A172 (cell line): ENCODE data around the gene LPCAT1. TPM values are rescaled to one million over a fixed set of nuclear protein-coding genes. Genes with fewer than 3 reads are reported as not detected.
"Not testable (repeated sequence)": the region's sequence is repeated elsewhere in the genome, so short reads cannot be mapped to it uniquely, and the experiment has no call there.

ENCODE experiments used
- DNase-seq: peaks from one replicate; pipeline ENCODE4 v3.0.0-alpha.2; 2015; ENCODE audit warnings: low spot score
- total RNA-seq: library from RNA; depleted of rRNA; stranded (reverse); fragments of >200 nt; shearing (Covaris generic); gene quantifications from 2 replicates; pipeline ENCODE4 v1.2.3, GENCODE V29; 2014

LPCAT1 gene
- total RNA-seq, 1 experiment from 2014 or later = 97.1 TPM

DNA sequence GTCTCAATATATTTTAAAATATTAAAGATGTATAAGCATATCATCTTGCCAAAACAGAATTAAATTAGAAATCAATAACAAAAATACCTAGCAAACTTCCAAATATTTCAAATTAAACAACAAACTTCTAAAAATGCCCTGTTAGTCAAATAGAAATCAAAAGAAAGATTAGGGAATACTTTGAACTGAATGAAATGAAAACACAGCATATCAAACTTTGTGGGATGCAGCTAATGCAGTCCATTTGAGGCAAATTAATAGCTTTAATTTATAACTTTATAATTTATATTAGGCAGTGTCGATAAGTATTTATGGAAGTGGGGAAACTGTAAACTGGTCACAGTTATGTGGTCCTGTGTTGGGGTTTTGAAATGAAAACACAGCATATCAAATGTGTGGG is 95.7 kb downstream of the LPCAT1 start:
- no peak for DNase-seq

DNA sequence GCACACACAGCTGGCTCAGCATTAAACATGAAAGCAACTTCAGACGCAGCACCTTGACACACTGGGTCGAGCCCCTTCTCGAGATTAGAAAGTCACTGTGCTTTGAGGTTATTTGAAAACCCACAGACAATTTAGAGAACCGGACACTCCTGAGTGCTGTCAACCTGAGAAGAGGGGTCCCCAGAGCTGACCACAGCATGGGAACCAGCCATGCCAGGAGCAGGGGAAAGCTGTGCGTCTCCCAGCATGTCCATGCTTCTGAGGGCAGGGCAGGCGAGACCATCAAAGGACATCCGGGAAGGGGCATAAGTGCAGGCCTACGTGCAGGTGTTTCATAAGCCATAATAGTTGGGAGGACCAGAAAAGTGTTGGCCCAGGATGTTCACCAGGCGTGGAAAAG is 99.0 kb downstream of the LPCAT1 start:
- DNase-seq = no peak

DNA sequence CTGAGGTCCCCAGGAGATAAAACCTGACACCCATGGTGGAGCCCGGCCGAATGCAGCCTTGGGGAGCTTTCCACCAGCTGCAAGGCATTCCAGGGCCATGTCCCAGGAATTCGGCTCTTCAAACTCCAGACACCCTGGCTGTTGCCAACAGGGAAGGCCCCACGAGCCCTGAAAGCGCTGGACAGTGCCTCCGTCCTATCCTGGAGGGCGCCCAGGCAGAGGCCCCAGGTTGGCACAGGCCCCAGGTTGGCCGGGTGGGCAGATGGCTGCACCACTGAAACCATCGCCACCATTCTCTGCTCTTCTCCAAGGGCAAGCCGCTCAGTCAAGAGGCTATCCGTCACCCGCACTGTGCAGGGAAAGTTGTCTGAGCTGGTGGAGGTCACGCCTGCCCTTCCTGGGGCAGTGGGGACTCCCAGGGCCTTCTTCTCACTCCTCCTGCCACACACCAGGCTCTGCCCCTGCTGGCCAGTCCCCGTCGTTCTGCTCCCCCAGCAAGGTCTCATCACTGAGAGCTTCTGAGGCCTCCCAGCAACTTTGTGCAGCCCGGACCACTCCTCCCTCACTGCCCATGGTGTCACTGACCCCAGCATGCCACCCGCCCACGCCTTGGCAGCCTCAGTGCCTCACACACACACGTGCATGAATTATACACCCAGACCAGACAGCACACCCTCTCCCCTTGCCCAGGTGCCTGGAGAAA is 99.7 kb downstream of the LPCAT1 start:
- no peak for DNase-seq

DNA sequence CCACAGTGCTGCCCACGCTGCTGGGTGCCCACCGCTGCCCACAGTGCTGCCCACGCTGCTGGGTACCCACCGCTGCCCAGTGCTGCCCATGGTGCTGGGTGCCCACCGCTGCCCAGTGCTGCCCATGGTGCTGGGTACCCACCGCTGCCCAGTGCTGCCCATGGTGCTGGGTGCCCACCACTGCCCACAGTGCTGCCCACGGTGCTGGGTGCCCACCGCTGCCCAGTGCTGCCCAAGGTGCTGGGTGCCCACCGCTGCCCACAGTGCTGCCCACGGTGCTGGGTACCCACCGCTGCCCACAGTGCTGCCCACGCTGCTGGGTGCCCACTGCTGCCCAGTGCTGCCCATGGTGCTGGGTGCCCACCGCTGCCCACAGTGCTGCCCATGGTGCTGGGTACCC is 101.2 kb downstream of the LPCAT1 start:
- not testable (repeated sequence) for DNase-seq

- DNase-seq = no peak
These were observed 102.0 kb downstream of the LPCAT1 start for GRCh38 chr5:1421521-1422341.

- DNase-seq = no peak
These were observed 103.3 kb downstream of the LPCAT1 start for GRCh38 chr5:1420211-1421195.

DNA sequence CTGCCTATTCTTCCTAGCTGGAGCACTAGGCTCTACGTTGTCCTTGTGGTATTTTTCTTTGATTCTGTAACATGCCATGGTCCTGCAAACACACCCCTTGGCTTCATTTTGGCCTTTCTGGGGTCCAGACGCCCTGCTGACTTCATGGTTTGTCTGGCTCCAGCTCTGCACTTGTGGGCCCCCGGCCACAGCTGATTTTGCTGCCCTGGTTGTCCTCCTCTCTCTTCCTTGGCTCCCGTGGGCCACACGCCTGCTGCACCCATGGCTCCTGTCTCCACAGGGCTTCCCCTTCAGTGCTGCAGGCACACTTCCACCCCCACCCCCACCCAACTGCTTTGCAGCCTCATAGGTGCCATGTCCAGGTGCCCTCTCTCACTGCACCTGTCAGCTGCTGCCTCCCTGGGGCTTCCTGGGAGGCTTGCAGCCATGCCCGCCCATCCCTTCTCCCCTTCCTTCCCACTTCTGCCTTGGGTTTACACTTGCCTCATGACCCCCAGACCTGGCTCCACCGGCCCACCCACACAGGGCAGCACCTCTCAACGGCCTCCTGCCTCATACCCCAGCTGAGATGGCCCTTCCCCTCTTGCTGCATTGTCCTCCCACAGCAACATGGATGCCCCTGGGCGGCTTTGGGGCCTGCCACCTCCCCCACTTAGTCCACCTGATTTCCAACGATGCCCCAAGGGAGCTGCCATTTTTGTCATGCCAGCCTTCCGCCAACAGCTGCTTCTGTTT is 104.1 kb downstream of the LPCAT1 start:
- DNase-seq = no peak

GRCh38 chr5:1418921-1419280 is 104.9 kb downstream of the LPCAT1 start:
- no peak for DNase-seq

- no peak for DNase-seq
These were observed 105.4 kb downstream of the LPCAT1 start for GRCh38 chr5:1418238-1418920.

DNA sequence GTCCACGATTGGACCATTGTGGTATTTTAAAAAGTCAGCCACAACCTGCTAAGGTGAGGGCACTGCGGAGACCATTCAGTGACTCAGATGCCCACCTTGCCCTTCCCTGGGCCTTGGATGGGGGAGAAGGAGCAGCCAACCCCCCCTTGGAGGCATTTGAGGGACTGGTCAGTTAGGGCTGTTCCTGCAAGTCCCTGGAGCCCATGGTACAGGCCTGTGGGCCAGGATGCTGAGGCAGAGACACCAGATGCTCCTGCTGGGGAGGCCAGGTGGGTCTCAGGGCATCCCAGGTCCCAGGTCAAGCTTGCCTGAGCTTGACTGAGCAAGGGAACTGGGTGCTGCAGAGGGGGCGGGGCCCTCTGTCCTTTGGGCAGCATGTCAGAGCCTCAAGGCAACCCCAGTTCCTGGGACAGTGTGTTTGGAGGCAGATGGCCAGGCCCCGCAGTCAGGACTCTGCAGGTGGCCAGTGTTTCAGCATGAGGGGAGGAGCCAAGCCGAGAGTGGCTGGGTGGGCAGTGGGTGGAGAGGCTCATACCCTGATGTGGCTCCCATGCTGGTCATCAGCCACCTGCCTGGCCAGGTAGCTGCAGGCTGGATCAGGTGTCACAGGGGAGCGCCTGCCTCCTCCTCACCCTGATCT is 106.1 kb downstream of the LPCAT1 start:
- DNase-seq = no peak

- no peak for DNase-seq
These were observed 106.8 kb downstream of the LPCAT1 start for GRCh38 chr5:1416856-1417469.

- DNase-seq = no peak
These were observed 108.0 kb downstream of the LPCAT1 start for GRCh38 chr5:1415626-1416360.

GRCh38 chr5:1415059-1415425 is 108.7 kb downstream of the LPCAT1 start:
- no peak for DNase-seq

- no peak for DNase-seq
These were observed 109.3 kb downstream of the LPCAT1 start for GRCh38 chr5:1414311-1415058.

GRCh38 chr5:1413611-1414241 is 110.0 kb downstream of the LPCAT1 start:
- no peak for DNase-seq

GRCh38 chr5:1413211-1413610 is 110.5 kb downstream of the LPCAT1 start:
- no peak for DNase-seq

GRCh38 chr5:1412621-1413020 is 111.1 kb downstream of the LPCAT1 start:
- no peak for DNase-seq

DNA sequence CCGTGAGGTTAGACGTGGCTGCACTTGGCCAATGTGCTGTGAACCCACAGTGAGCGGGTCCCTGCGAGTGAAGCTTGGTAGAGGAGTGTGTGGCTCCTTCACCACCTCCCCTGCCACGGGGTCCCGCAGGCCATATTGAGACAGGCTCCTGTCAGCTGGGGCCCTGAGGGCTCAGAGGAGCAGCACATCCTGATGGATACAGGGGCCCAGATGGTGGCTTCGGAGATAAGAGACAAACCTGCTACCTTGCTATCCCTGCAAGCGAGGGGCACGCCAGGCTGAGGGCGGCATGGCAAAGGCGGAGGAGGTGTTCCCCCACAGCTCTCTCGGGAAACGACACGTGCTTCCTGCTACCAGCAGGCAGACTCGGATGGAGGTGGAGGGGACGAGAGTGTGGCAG is 111.6 kb downstream of the LPCAT1 start:
- no peak for DNase-seq
